D721Med (cell line): ENCODE data around the gene SMYD2.

ENCODE experiments used
- DNase-seq: peaks from one replicate; pipeline ENCODE4 v3.0.0; 2011; ENCODE audit warnings: low spot score; ENCODE audit not compliant: insufficient read length
- FAIRE-seq: peaks from 2 replicates; lab custom pipeline; 2011; peaks lifted over from hg19 to GRCh38; lab: Jason Lieb, UNC
- CTCF ChIP-seq: IDR thresholded peaks from 2 replicates; pipeline ENCODE4 v1.5.1; 2012; ENCODE audit warnings: mild to moderate bottlenecking, control low read depth; ENCODE audit not compliant: insufficient read depth; ENCODE audit errors: missing control alignments

The SMYD2 gene

GRCh38 chr1:214380986-214381695, 100.2 kb downstream of the SMYD2 start:
- TF ChIP-seq CTCF = no peak
- FAIRE-seq (peak; percentile 73), DNase-seq (no peak)

GRCh38 chr1:214383381-214384372, 102.7 kb downstream of the SMYD2 start:
- DNase-seq (no peak), FAIRE-seq (no peak)
- TF ChIP-seq CTCF = no peak

DNA sequence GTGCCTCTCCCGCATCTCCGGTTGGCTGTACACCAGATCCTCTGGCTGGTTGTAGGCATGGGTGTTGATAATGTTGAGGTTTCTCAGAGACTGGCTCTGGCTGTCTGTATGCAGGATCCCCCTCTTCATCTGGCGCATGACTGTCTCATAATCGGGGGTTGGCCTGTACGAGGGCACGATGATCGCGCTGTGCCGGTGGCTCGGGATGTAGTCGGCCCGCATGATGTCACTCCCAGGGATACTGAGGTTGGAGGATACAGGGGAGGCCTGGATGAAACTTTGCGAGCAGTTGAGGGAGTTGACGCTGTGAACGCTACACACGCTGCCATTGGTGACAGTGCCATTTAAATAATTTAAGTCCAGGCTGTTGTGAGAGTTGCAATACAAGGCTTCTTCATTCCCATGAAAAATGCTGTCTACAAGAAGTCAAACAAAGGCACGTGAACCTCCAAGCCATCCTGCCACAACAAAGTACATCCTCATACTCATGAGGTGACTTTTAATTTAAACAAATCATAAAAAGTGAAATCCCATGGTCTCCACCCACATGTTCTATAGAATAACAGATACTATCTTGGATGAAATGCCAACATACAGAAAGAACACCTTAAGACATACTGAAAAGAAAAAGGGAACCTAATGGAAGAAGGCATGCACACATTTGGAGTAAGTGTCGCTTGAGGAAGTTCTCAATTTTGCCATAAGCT, 103.6 kb downstream of the SMYD2 start:
- DNase-seq = no peak
- TF ChIP-seq CTCF = no peak
- FAIRE-seq = no peak

DNA sequence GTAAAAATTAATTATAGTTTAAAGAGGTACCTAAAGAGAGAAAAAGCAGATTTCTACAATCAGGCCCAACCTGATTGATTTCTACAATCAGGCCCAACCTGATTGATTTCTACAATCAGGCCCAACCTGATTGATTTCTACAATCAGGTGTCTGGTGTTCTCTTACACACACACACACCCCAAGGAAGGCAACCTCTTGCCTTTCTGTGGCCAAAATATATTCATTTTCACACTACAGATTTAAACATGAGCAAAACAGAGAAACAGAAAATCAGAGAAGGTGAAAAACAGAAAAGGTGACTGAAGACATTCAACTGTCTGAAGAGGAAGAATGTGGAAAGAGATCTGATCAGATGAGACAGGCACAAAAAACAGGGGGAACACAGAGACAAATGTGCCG, 104.5 kb downstream of the SMYD2 start:
- TF ChIP-seq CTCF = no peak
- no peak for DNase-seq
- FAIRE-seq = no peak

DNA sequence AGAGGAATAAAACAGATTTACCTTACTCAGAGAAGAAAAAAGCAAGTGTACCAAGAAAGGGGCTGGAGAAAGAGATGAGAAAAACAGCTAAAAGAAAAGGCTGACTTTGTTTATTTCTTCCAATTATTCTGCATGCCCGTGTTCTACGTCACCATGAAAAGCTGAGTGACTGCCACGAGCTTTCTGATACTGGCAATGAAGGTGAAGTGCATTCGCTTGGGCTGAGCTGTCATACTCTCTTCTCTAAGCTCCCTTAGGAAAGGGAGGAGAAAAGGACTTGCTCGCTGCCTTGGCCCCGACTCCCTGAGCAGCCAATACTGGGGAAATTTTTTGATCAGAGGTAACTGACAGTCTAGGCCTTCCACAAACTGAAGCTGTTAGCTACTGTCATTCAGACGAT, 105.4 kb downstream of the SMYD2 start:
- TF ChIP-seq CTCF = no peak

More for the DNA sequence above, 105.4 kb downstream of the SMYD2 start:
- DNase-seq = no peak
- no peak for FAIRE-seq
